C4-2B (cell line): ENCODE measurements around the gene TMEM201.

Source experiments
- ZFX ChIP-seq: fragments of 450-650 bp; IDR thresholded peaks from 2 replicates; pipeline ENCODE4 v1.6.1; 2017
- TF ChIP-seq, protein P1 (sequence below): fragments of 450-650 bp; conservative IDR thresholded peaks from 2 replicates; pipeline ENCODE4 v1.5.1; 2017; ENCODE audit warnings: mild to moderate bottlenecking

DNA sequence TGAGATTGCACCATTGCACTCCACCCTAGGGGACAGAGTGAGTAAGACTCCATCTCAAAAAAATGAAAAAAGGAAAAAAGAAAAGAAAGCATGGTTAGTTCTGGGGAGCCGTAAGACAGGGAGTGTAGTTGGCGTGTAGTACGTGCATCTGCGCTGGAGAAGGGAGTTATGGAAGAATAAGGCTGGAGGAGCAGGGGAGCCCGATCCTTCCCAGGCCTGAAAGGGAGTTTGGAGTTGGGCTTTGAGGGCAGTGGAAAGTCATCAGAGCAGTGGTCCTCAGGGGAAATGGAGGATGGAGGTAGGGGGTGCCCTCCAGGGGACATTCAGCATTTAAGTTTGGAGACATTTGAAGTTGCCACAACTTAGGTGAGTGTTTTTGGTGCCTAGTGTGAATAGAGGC is 11.3 kb upstream of the TMEM201 start:
- TF ChIP-seq, protein P1, sequence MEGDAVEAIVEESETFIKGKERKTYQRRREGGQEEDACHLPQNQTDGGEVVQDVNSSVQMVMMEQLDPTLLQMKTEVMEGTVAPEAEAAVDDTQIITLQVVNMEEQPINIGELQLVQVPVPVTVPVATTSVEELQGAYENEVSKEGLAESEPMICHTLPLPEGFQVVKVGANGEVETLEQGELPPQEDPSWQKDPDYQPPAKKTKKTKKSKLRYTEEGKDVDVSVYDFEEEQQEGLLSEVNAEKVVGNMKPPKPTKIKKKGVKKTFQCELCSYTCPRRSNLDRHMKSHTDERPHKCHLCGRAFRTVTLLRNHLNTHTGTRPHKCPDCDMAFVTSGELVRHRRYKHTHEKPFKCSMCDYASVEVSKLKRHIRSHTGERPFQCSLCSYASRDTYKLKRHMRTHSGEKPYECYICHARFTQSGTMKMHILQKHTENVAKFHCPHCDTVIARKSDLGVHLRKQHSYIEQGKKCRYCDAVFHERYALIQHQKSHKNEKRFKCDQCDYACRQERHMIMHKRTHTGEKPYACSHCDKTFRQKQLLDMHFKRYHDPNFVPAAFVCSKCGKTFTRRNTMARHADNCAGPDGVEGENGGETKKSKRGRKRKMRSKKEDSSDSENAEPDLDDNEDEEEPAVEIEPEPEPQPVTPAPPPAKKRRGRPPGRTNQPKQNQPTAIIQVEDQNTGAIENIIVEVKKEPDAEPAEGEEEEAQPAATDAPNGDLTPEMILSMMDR, result no peak
- no peak for TF ChIP-seq ZFX
